Activated CD4-positive, CD25-positive, alpha-beta regulatory T cell treated with anti-CD3 and anti-CD28 coated beads, Interleukin-2, amount 50 U/mL, for 16 hours (primary cell): ENCODE data around the gene GLIS2.

Experiments
- DNase-seq: peaks from one replicate; pipeline ENCODE4 v3.0.0-alpha.2; 2020; ENCODE audit warnings: low read depth, low spot score

The GLIS2 gene

DNA sequence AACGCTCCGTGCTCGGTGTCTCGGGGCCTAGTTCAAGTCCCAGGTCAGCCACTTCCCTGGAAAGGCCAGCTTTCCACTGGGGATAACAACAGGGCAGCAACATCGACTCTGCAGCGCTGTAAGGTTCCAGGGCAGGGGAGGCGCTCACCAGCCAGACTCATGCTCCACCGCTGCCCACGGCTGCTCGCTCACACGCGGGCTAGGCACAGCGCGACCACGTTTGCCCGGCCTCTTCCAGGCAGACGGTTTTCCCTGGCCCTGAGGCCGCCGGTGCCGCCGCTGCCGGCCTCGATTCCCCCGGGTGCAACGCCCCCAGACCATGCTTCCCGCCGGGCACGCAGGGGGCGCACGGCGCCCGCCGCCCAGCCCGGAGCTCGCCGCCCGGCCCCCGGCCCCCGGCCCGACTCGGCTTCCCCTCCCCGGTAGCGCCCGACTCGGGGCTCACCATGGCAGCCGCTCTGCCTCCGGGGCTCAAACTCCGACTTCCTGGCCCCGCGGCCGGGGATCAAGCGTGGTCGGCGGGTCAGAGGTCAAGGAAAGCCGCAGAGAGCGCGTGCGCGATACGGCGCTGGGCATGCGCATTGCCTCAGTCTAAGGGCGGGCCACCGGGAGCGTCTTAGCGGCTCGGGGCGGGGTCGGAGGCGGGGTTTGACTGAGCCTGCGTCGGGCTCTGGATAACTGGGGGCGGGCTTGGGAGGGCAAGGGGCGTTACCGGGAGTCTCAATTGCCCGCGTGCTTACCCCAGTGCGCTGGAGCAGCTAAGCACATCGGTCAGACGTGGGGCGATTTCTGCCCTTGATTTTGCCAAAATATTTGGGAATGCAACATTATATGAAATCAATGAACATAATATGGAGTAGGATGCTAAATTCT is 35.2 kb downstream of the GLIS2 start, which contains the start of gene PAM16:
PAM16 (minus strand) TSS at position 535 of the 873 bp plus-strand sequence; CDS start at position 448, 87 bp downstream.
- peak; percentile 94 for DNase-seq

DNA sequence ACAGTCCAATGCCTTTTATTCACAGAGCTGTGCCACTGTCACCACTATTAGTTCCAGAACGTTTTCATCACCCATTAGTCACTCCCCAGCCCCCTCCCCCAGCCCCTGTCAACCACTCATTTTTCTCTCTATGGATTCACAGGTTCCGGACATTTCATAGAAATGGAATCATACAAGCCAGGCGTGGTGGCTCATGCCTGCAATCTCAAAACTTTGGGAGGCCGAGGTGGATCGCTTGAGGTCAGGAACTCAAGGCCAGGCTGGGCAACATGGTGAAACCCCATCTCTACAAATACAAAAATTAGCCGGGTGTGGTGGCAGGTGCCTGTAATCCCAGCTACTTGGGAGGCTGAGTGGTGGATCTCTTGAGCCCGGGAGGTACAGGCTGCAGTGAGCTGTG is 36.0 kb downstream of the GLIS2 start:
- DNase-seq: no peak

GRCh38 chr16:4352843-4353242 is 37.0 kb downstream of the GLIS2 start:
- DNase-seq: no peak

DNA sequence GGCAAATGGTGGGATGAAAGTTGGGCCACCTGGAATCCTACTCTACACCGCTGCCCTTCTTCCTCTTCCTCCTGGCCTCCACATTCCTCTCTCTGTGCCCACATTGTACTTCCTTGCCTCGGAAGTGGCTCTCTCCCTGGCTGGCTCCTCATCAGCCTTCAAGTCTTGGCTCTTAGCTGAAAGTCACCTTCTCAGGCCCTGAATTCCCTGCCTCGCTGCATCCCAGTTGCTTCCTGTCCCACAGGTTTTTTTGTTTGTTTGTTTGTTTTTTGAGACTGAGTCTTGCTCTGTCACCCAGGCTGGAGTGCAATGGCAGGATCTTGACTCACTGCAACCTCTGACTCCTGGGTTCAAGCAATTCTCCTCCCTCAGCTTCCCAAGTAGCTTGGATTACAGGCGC is 37.8 kb downstream of the GLIS2 start:
- DNase-seq: no peak

DNA sequence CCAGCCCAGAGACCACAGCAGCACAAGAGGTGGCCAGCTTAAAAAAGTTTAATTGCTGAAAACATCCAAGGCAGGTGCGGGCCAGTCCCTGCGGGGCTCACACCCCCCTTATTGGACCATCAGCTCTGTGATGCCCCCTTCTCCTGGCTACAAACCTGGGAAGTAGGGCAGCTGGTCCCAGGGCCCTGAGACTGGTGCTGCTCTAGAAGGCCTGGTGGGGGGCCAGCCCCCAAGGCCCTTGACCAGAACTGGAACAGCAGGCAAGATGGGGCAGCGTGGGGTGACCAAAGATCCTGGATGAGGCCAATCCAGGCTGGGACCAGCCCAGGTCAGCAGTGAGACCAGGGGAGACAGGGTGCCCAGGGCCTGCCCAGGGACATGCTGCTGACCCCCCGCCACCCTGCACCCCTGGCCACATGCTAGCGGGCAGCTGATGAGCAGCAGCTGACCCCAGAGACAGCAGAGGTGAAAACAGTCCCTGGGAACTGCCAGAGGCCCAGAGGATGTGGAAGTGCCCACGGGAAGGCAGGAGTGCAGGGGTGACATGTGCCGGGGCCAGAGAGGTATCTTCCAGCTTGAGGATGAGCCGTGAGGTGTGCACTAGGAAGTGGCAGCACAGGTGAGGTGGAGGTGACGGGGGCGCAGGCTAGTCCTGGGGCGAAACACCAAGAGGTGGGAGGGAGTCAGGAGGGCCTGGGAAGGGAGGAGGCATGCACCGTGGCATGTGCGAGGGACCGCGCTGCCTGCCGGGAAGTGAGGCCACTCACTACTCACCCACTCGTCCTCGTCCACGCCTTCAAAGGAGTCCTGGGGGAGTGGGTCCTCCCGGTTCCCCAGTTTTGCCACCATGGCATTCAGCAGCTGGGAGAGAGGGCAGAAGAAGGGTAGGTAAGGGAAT is 38.9 kb downstream of the GLIS2 start:
- DNase-seq: no peak

GRCh38 chr16:4356820-4357219 is 41.0 kb downstream of the GLIS2 start:
- DNase-seq: no peak

GRCh38 chr16:4358236-4358635 is 42.4 kb downstream of the GLIS2 start:
- DNase-seq: no peak

DNA sequence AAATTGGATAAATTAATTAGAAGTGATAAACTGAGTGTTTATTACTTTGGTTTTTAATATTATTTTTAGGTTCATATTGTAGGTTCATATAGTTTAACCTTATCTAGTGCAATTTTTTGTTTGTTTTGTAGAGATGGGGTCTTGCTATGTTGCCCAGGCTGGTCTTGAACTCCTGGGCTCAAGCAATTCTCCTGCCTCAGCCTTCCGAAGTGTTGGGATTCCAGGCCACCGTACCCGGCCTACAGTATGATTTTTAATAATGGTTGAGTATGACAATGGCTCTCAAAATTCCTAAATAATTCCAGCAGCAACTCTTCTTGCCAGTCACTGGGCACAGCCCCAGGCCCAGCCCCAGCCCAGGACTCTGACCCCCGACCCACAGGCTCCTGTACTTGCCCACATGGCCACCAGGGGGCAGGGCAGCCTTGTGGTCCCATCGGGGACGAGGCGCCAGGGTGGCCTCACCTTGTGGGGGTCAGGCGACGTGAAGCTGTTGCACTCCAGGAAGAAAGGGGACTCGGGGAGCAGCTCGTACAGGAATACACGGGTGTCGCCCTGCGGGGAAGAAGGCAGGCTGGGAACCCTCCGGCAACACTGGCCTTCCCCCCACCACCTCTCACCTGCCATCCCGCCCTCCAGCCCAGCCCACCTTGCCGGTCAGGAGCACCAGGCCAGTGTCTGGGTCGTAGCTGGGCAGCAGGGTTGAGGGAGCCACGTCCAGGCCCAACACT is 43.1 kb downstream of the GLIS2 start:
- peak; percentile 58 for DNase-seq

GRCh38 chr16:4359914-4360313 is 44.0 kb downstream of the GLIS2 start:
- no peak for DNase-seq

- no peak for DNase-seq
Measured at GRCh38 chr16:4360538-4361021, 44.7 kb downstream of the GLIS2 start.

DNA sequence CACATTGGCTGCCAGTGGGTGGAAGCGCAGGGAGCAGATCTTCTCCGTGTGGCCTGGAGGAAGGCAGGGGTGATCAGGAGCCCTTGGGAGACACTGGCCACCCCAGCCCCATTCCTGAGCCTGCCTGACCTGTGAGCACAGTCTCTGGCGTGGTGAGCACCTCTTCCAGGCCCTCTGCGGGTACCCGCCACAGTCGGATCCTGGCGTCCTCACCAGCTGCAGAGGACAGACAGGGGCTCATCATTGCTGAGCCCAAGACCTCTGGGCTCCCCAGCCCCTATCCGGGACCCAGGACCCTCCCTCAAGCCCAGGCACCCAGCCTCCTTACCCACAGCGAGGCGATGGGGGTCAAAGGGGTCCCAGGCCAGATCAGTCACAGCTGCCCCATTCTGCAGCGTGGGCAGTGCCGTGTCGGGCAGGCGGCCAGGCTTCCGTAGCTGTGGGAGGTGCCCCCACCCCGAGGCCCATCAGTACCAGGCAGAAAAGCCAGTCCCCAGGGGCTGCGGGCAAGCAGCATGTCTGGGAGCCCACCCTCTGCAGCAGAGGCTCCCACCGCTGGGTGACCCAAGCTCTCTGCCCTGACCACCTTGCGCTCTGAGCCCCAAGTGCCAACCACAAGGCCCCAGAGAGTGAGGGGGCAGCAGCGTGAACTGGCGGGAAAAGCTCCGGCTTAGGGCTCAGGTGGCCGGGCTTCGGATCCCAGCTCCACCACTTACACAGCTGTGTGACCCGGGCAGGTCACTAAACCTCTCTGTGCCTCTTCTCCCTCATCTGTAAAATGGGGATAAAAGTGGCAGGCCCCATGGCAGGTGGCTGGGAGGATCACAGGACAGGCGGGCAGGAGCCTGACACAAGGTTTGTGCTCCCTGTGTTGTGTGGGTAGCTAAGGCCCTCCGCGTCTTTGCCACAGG is 45.4 kb downstream of the GLIS2 start:
- DNase-seq: no peak

- no peak for DNase-seq
Measured at GRCh38 chr16:4361944-4362311, 46.1 kb downstream of the GLIS2 start.

DNA sequence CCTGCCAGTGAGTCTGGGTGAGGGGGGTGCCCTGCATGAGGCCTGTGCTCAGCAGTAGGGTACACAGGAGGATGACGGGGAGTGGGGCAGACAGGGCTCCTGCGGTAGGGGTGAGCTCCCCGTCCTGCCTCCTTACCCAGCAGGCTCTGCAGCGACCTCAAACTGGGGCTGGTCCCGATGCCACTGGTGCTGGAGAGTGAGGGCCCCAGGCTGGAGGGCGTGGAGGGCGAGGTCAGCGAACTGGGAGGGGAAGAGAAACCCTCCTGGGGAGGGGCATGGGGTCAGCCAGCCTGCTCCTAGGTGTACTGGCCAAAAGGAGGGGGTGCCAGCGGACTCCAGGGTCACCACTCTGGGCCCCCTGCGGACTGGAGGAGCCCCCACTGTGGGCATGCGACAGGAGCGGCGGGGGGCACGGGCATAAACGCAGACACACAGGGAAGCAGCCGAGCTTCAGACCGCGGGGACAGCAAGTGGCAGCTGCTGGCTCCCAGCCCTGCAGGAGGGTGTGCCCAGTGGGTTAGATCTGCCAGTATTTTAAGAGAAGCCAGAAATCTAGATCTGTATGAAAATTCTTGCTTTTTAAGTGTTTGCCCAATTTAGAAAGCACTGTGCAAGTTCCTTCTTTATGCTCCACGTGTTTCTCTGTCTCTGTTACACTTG is 46.7 kb downstream of the GLIS2 start:
- DNase-seq: no peak

DNA sequence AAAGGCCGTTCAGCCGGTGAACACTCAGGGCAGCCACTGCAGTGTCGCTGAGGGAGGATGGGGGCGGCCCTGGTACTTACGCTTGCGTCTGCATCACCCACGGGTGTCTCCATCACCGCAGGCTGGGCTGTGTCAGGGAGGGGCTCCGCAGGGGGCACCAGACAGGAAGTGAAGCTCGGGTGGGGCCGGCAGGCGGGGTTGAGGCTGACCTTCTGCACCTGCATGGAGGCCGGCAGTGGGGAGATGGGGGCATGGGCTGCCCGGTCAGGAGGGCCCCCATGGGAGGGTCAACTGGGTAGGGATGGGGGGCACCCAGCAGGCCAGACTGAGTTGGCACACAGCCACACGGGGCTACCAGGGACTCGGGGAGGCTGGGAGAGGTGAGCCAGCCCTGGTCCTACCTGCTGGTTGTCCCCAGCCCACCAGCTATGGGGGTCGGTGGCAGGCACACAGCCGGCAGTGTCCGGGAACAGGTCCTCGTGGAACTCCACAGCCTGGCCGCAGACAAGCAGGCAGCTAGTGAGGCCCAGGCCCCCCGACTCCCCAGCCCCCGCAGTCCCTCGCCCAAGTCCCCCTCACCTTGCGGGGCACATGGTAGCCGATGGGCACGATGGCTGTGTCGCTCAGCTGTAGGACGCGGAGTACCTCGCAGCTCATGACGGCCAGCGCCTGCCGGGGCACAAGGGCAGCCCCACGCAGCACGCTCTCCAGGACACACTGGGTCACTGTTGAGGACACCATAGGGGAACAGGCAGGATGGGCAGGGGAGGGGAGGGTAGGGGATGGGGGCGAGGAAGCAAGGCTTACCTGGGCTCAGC is 48.5 kb downstream of the GLIS2 start:
- DNase-seq: no peak

GRCh38 chr16:4365014-4365406 is 49.1 kb downstream of the GLIS2 start:
- DNase-seq: no peak

DNA sequence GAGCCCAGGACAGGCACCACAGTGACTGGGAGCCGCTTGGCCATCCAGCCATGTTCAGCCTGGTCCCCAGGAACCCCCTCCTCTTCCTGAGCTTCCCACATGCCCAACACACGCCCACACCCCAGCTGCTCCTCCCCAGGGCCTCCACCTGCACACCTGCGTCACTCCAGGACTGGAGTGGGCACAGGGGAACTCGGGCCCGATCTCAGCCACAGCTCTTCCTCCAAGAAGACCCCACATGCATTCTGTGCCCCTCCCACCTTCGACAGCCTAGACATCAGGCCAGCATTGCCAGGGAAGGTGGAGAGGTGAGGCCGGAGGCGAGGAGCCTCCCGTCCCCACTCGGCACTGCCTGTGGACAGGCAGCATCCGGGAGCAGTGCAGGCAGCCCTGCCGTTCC is 49.7 kb downstream of the GLIS2 start:
- no peak for DNase-seq

DNA sequence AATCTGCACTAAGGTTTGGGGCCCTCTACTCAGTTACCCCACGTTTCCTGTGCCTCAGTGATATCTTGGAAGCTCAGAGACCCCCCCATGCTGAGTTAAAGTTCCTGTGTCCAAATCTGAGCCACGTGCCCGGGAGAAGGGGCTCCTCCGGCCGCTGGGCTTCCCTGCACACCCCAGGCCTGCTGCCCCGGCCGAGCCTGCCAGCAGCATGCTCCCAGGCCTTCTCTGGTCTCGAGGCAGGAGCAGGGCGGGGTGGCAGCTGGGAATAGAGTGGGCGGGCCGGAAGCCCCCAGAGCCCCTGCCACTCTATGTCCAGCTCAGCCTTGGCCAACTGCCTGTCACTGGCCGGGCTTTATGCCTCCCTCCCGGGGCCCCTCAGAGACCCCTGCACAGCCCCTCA is 50.1 kb downstream of the GLIS2 start:
- no peak for DNase-seq

DNA sequence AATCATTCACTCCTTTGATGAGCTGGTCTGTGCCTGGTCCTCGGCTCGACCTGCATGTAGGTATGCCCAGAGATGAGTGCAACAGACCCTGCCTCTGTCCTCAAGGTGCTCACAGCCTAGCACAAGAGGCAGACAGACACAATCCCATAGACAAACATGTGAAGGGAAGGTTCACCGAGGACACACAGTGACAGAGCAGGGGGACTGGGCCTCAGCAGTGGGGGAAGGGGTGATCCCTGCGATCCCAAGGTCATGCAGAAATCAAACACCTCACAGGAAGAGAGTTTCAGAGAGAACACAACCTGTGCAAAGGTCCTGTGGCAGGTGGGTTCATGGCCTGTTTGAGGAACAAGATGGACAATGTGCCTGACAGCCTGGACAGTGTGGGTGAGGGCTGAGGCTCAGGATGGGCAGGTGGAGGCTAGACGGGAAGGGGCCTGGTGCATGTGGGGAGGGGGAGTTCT is 51.6 kb downstream of the GLIS2 start:
- no peak for DNase-seq
